Fibroblast of lung (primary cell): ENCODE results near the gene C1QTNF5.

ENCODE experiments used
- CTCF ChIP-seq, 2 donors: IDR thresholded peaks in 1 of 2; conservative IDR thresholded peaks in 1 of 2; 1 replicate in 1 of 2; 2 replicates in 1 of 2; pipeline ENCODE4 v1.5.1; 2011 to 2012; ENCODE audit warnings: low read length in 2 of 2, control low read depth in 1 of 2, inconsistent platforms in 1 of 2, low read depth in 1 of 2, mild to moderate bottlenecking in 1 of 2
- EZH2 ChIP-seq: IDR thresholded peaks from 2 replicates; pipeline ENCODE4 v1.5.1; 2012; ENCODE audit warnings: low read length, control low read depth, mild to moderate bottlenecking; ENCODE audit errors: missing control alignments

DNA sequence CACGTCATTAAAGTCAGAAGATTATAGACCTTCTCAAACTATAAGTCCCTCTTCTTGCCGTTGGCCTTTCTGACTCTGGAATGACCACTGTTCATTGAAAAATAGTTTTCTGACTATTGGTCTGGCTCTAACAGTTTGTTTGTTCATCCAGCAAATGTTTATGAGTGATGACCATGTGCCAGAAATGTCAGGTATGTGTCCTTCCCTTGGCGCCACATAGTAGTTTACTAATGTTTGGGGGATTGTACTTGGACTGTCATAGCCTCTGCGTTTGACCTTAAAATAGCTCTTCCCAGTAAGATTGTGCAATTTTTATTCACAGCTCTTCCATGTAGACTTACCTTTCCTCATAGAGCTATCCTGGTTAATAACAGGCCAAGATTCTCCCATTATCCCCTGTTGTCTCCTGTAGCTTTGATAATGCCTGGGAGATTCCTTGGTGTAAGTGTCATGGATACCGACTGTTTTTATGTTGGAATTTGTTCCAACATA is 37.4 kb downstream of the C1QTNF5 start:
- TF ChIP-seq CTCF (conservative IDR thresholded peaks at IDR 0.05 in 1 of 2, IDR thresholded peaks at IDR 0.05 in 1 of 2; ENCODE audit: low read depth in 1 of 2, low read length in 2 of 2) (no peak), EZH2 (no peak)
